Measurements from ENCODE around the gene RNF44. TPM values are rescaled to one million over a fixed set of nuclear protein-coding genes. Genes with fewer than 3 reads are reported as not detected.

RNF44 gene
- total RNA-seq, 2 experiments from 2014 or later: 83.3 to 88.3 TPM

- intact Hi-C loops (cut with micrococcal nuclease): no loop called here
- no peaks in the 10 kb centered on the region for H3K27me3 Mint-ChIP-seq (ENCODE audit: low read depth)
- H3K4me3 Mint-ChIP-seq: no peak overlapping the region
- H3K9me3 Mint-ChIP-seq: no peaks in the 10 kb centered on the region
- H3K27ac Mint-ChIP-seq: no peak overlapping the region
- no peaks in the 10 kb centered on the region for H3K36me3 Mint-ChIP-seq (ENCODE audit: low read depth)
- peaks cover 63% of the 10 kb centered on the region for H3K4me1 Mint-ChIP-seq (ENCODE audit: low read depth)
- CTCF ChIA-PET: interaction anchor here (0.7 to 0.9 kb wide), 2 partner anchors 19 to 24 kb away, joined by 3 read pairs; no protein-coding TSS in a partner anchor
- no peak for DNase-seq
These were observed 12.7 kb upstream of the RNF44 start for GRCh38 chr5:176549871-176550270.

- Mint-ChIP-seq H3K27me3 (ENCODE audit: low read depth) (no peaks in the 10 kb centered on the region), H3K36me3 (ENCODE audit: low read depth) (no peaks in the 10 kb centered on the region), H3K4me3 (no peak within 1 kb of the TSS), H3K9me3 (no peaks in the 10 kb centered on the region), H3K27ac (no peak within 1 kb of the TSS), H3K4me1 (ENCODE audit: low read depth) (peaks cover 60% of the 10 kb centered on the region)
- intact Hi-C loops (cut with micrococcal nuclease): no loop called here
- CTCF ChIA-PET: interaction anchor here (0.9 kb wide), 1 partner anchor 24 kb away, joined by 3 read pairs; no protein-coding TSS in a partner anchor
- DNase-seq: no peak
These were observed 11.8 kb upstream of the RNF44 start, which contains the start of gene CDHR2 for GRCh38 chr5:176548967-176549444. TSS of gene CDHR2 (plus strand) at chr5:176549342. CDS start at chr5:176565353, 16,011 bp downstream.

- DNase-seq: peak; percentile 64
- H3K9me3 Mint-ChIP-seq: no peaks in the 10 kb centered on the region
These were observed 10.6 kb upstream of the RNF44 start for GRCh38 chr5:176547802-176548201.

GRCh38 chr5:176545737-176546509 is 8.7 kb upstream of the RNF44 start:
- H3K27me3 Mint-ChIP-seq (ENCODE audit: low read depth): no peaks in the 10 kb centered on the region
- no peak for DNase-seq
- CTCF ChIA-PET: interaction anchor here (0.6 kb wide), 1 partner anchor 15 kb away, joined by 3 read pairs; no protein-coding TSS in a partner anchor
- H3K4me3 Mint-ChIP-seq: no peak overlapping the region
- no peaks in the 10 kb centered on the region for H3K36me3 Mint-ChIP-seq (ENCODE audit: low read depth)
- peaks cover 53% of the 10 kb centered on the region for H3K4me1 Mint-ChIP-seq (ENCODE audit: low read depth)
- no peak overlapping the region for H3K27ac Mint-ChIP-seq
- H3K9me3 Mint-ChIP-seq: no peaks in the 10 kb centered on the region
- intact Hi-C loops (cut with micrococcal nuclease): no loop called here

More at GRCh38 chr5:176547802-176548201, 10.6 kb upstream of the RNF44 start:
- Mint-ChIP-seq H3K4me3 (no peak overlapping the region), H3K4me1 (ENCODE audit: low read depth) (peaks cover 48% of the 10 kb centered on the region), H3K27ac (peak overlapping the region; percentile 47), H3K27me3 (ENCODE audit: low read depth) (no peaks in the 10 kb centered on the region), H3K36me3 (ENCODE audit: low read depth) (no peaks in the 10 kb centered on the region)
- CTCF ChIA-PET: no interaction called here
- intact Hi-C loops (cut with micrococcal nuclease): no loop called here

GRCh38 chr5:176545388-176545736 is 8.2 kb upstream of the RNF44 start:
- no peaks in the 10 kb centered on the region for H3K9me3 Mint-ChIP-seq
- DNase-seq: no peak
- no peaks in the 10 kb centered on the region for H3K36me3 Mint-ChIP-seq (ENCODE audit: low read depth)
- no peak overlapping the region for H3K27ac Mint-ChIP-seq
- peaks cover 54% of the 10 kb centered on the region for H3K4me1 Mint-ChIP-seq (ENCODE audit: low read depth)
- CTCF ChIA-PET: no interaction called here
- intact Hi-C loops (cut with micrococcal nuclease): no loop called here
- no peaks in the 10 kb centered on the region for H3K27me3 Mint-ChIP-seq (ENCODE audit: low read depth)
- no peak overlapping the region for H3K4me3 Mint-ChIP-seq

- no peaks in the 10 kb centered on the region for H3K27me3 Mint-ChIP-seq (ENCODE audit: low read depth)
- peaks cover 63% of the 10 kb centered on the region for H3K4me1 Mint-ChIP-seq (ENCODE audit: low read depth)
- intact Hi-C loops (cut with micrococcal nuclease): loop anchor here (1.0 to 5.0 kb wide), 3 partner anchors 8 to 479 kb away; partner anchors contain the start of genes CLTB and ZNF346
- H3K4me3 Mint-ChIP-seq: peak overlapping the region; percentile 88
- no peaks in the 10 kb centered on the region for H3K9me3 Mint-ChIP-seq
- no peaks in the 10 kb centered on the region for H3K36me3 Mint-ChIP-seq (ENCODE audit: low read depth)
- CTCF ChIA-PET: interaction anchor here (0.6 to 3.5 kb wide), 8 partner anchors 10 to 885 kb away, joined by 3 to 21 read pairs (median 4); partner anchors contain the start of gene CLTB
- peak; percentile 75 for DNase-seq
- peak overlapping the region; percentile 93 for H3K27ac Mint-ChIP-seq
These were observed 6.4 kb upstream of the RNF44 start for GRCh38 chr5:176543428-176544182.

- no peaks in the 10 kb centered on the region for H3K36me3 Mint-ChIP-seq (ENCODE audit: low read depth)
- peak overlapping the region; percentile 90 for H3K27ac Mint-ChIP-seq
- peaks cover 64% of the 10 kb centered on the region for H3K4me1 Mint-ChIP-seq (ENCODE audit: low read depth)
- CTCF ChIA-PET: interaction anchor here (0.6 to 3.5 kb wide), 8 partner anchors 9 to 884 kb away, joined by 3 to 21 read pairs (median 3); partner anchors contain the start of gene CLTB
- no peaks in the 10 kb centered on the region for H3K9me3 Mint-ChIP-seq
- H3K4me3 Mint-ChIP-seq: peak overlapping the region; percentile 88
- intact Hi-C loops (cut with micrococcal nuclease): loop anchor here (1.0 to 5.0 kb wide), 4 partner anchors 8 to 479 kb away; partner anchors contain the start of genes CLTB, HIGD2A, NOP16 and ZNF346
- H3K27me3 Mint-ChIP-seq (ENCODE audit: low read depth): no peaks in the 10 kb centered on the region
- DNase-seq: peak; percentile 33
These were observed 5.6 kb upstream of the RNF44 start for GRCh38 chr5:176542596-176543427.

- CTCF ChIA-PET: interaction anchor here (1.0 to 3.5 kb wide), 3 partner anchors 52 to 125 kb away, joined by 3 to 21 read pairs (median 3); partner anchors contain the start of gene CLTB
- H3K4me1 Mint-ChIP-seq (ENCODE audit: low read depth): peaks cover 59% of the 10 kb centered on the region
- H3K9me3 Mint-ChIP-seq: no peaks in the 10 kb centered on the region
- intact Hi-C loops (cut with micrococcal nuclease): loop anchor here (1.0 to 5.0 kb wide), 2 partner anchors 154 to 480 kb away; partner anchors contain the start of genes HIGD2A, NOP16 and ZNF346
- peak; percentile 73 for DNase-seq
- H3K27ac Mint-ChIP-seq: peak overlapping the region; percentile 90
- no peaks in the 10 kb centered on the region for H3K36me3 Mint-ChIP-seq (ENCODE audit: low read depth)
- H3K27me3 Mint-ChIP-seq (ENCODE audit: low read depth): no peaks in the 10 kb centered on the region
- peak overlapping the region; percentile 76 for H3K4me3 Mint-ChIP-seq
These were observed 5.0 kb upstream of the RNF44 start for GRCh38 chr5:176542135-176542595.

GRCh38 chr5:176541338-176542134 is 4.3 kb upstream of the RNF44 start:
- CTCF ChIA-PET: interaction anchor here (3.5 kb wide), 1 partner anchor 125 kb away, joined by 21 read pairs; the partner anchor contains the start of gene CLTB
- H3K27ac Mint-ChIP-seq: peak overlapping the region; percentile 90
- H3K4me1 Mint-ChIP-seq (ENCODE audit: low read depth): peaks cover 59% of the 10 kb centered on the region
- peak; percentile 85 for DNase-seq
- peak overlapping the region; percentile 76 for H3K4me3 Mint-ChIP-seq
- no peaks in the 10 kb centered on the region for H3K36me3 Mint-ChIP-seq (ENCODE audit: low read depth)
- intact Hi-C loops (cut with micrococcal nuclease): loop anchor here (1.0 to 5.0 kb wide), 2 partner anchors 153 to 481 kb away; partner anchors contain the start of genes HIGD2A, NOP16 and ZNF346
- H3K27me3 Mint-ChIP-seq (ENCODE audit: low read depth): no peaks in the 10 kb centered on the region
- H3K9me3 Mint-ChIP-seq: no peaks in the 10 kb centered on the region

- Mint-ChIP-seq H3K27ac (peak overlapping the region; percentile 90), H3K4me3 (peak overlapping the region; percentile 76), H3K27me3 (ENCODE audit: low read depth) (no peaks in the 10 kb centered on the region), H3K9me3 (no peaks in the 10 kb centered on the region), H3K4me1 (ENCODE audit: low read depth) (peaks cover 59% of the 10 kb centered on the region), H3K36me3 (ENCODE audit: low read depth) (peaks cover 2% of the 10 kb centered on the region)
- peak; percentile 55 for DNase-seq
- intact Hi-C loops (cut with micrococcal nuclease): loop anchor here (5.0 kb wide), 1 partner anchor 481 kb away; the partner anchor contains the start of gene ZNF346
- CTCF ChIA-PET: interaction anchor here (3.5 kb wide), 1 partner anchor 124 kb away, joined by 21 read pairs; the partner anchor contains the start of gene CLTB
These were observed 3.7 kb upstream of the RNF44 start for GRCh38 chr5:176540956-176541337.

Data from activated naive CD4-positive, alpha-beta T cell treated with anti-CD3 and anti-CD28 coated beads for 36 hours (primary cell).